HepG2 (cell line): ENCODE data around the gene CRYGA. TPM values are rescaled to one million over a fixed set of nuclear protein-coding genes. Genes with fewer than 3 reads are reported as not detected.

Source experiments
- ARNTL ChIP-seq: sonication (generic); formaldehyde crosslinking; IDR thresholded peaks from 2 replicates; pipeline ENCODE4 v1.4.0; 2020; ENCODE audit warnings: mild to moderate bottlenecking, missing genetic modification reagents
- HNF4A ChIP-seq: sonication (generic); formaldehyde crosslinking; IDR thresholded peaks from 2 replicates; pipeline ENCODE4 v1.4.0; 2020; ENCODE audit warnings: missing genetic modification reagents
- JARID2 ChIP-seq: sonication (generic); formaldehyde crosslinking; IDR thresholded peaks from 2 replicates; pipeline ENCODE4 v1.8.1; 2023; ENCODE audit warnings: missing genetic modification reagents, inconsistent platforms; ENCODE audit not compliant: insufficient replicate concordance
- KLF6 ChIP-seq: IDR thresholded peaks from 2 replicates; pipeline ENCODE4 v1.8.0; 2016; ENCODE audit warnings: missing biosample characterization, missing genetic modification reagents
- MTA1 ChIP-seq: sonication (generic); formaldehyde crosslinking; IDR thresholded peaks from 2 replicates; pipeline ENCODE4 v1.4.0; 2020; ENCODE audit warnings: missing genetic modification reagents, mild to moderate bottlenecking, borderline replicate concordance
- MTA3 ChIP-seq: sonication (generic); formaldehyde crosslinking; IDR thresholded peaks from 2 replicates; pipeline ENCODE4 v1.4.0; 2020; ENCODE audit warnings: missing genetic modification reagents
- MXD4 ChIP-seq: IDR thresholded peaks from 2 replicates; pipeline ENCODE4 v1.6.1; 2016; ENCODE audit warnings: mild to moderate bottlenecking, missing biosample characterization, missing genetic modification reagents
- POLR2G ChIP-seq: fragments of 200-400 bp; formaldehyde crosslinking; IDR thresholded peaks from 2 replicates; pipeline ENCODE4 v1.6.1; 2018; ENCODE audit warnings: mild to moderate bottlenecking, low read depth, low read length, moderate library complexity
- RCOR2 ChIP-seq: IDR thresholded peaks from 2 replicates; pipeline ENCODE4 v1.6.1; 2016; ENCODE audit warnings: missing biosample characterization, missing genetic modification reagents
- SRY ChIP-seq: sonication (generic); formaldehyde crosslinking; IDR thresholded peaks from 2 replicates; pipeline ENCODE4 v1.8.0; 2022; ENCODE audit warnings: mild to moderate bottlenecking, missing genetic modification reagents
- ZMYM2 ChIP-seq: sonication (generic); formaldehyde crosslinking; IDR thresholded peaks from 2 replicates; pipeline ENCODE4 v1.8.0; 2022; ENCODE audit warnings: mild to moderate bottlenecking, missing genetic modification reagents
- ZNF121 ChIP-seq: sonication (generic); formaldehyde crosslinking; IDR thresholded peaks from 2 replicates; pipeline ENCODE4 v1.5.0; 2020; ENCODE audit warnings: mild to moderate bottlenecking, missing genetic modification reagents
- ZNF484 ChIP-seq: sonication (generic); formaldehyde crosslinking; IDR thresholded peaks from 2 replicates; pipeline ENCODE4 v1.5.1; 2020; ENCODE audit warnings: mild to moderate bottlenecking, low read depth, missing genetic modification reagents, borderline replicate concordance
- ZNF574 ChIP-seq: sonication (generic); formaldehyde crosslinking; IDR thresholded peaks from 2 replicates; pipeline ENCODE4 v1.4.0; 2020; ENCODE audit warnings: missing genetic modification reagents
- ZNF709 ChIP-seq: sonication (generic); formaldehyde crosslinking; IDR thresholded peaks from 2 replicates; pipeline ENCODE4 v1.5.0; 2020; ENCODE audit warnings: mild to moderate bottlenecking, missing genetic modification reagents
- ZNF776 ChIP-seq: sonication (generic); formaldehyde crosslinking; IDR thresholded peaks from 2 replicates; pipeline ENCODE4 v1.4.0; 2020; ENCODE audit warnings: mild to moderate bottlenecking, missing genetic modification reagents
- ZNF792 ChIP-seq: IDR thresholded peaks from 2 replicates; pipeline ENCODE4 v1.6.1; 2016
- ZSCAN22 ChIP-seq: sonication (generic); formaldehyde crosslinking; IDR thresholded peaks from 2 replicates; pipeline ENCODE4 v1.4.0; 2020; ENCODE audit warnings: mild to moderate bottlenecking, missing genetic modification reagents
- ZSCAN25 ChIP-seq: sonication (generic); formaldehyde crosslinking; IDR thresholded peaks from 2 replicates; pipeline ENCODE4 v1.8.0; 2022; ENCODE audit warnings: mild to moderate bottlenecking, missing genetic modification reagents
- polyA plus RNA-seq, 8 experiments: library from polyadenylated mRNA; depleted of rRNA in 3 of 8; stranded (reverse) in 7 of 8; unstranded in 1 of 8; fragments of >200 nt; fragmentation: Illumina TruSeq in 4 of 8; extraction: Trizol in 4 of 8; gene quantifications; 2 replicates each; pipeline versions ENCODE4 v1.2.1 to v1.2.3, GENCODE V29; 2011 to 2016; ENCODE audit warnings: low read depth in 4 of 8, missing spikeins in 1 of 8, mixed read lengths in 1 of 8; ENCODE audit not compliant: insufficient read depth in 1 of 8
- total RNA-seq, 5 experiments: library from RNA; depleted of rRNA; stranded (reverse); fragments of >200 nt; fragmentation: Illumina TruSeq; extraction: Trizol; gene quantifications; 2 replicates each; pipeline ENCODE4 v1.2.3, GENCODE V29; 2016; ENCODE audit warnings: low read depth in 1 of 5
- TF ChIP-seq, protein P1 (sequence below): IDR thresholded peaks from 2 replicates; pipeline ENCODE4 v1.4.0; 2020; ENCODE audit warnings: mild to moderate bottlenecking, missing genetic modification reagents
- TF ChIP-seq, protein P2 (sequence below): sonication (generic); formaldehyde crosslinking; IDR thresholded peaks from 2 replicates; pipeline ENCODE4 v1.5.1; 2020; ENCODE audit warnings: mild to moderate bottlenecking, moderate library complexity, missing genetic modification reagents

The CRYGA gene
- total and polyA plus RNA-seq, 2 of the 13 experiments (the other 11 are each of a cell fraction or from before 2014, with no cell fraction given) = not detected

DNA sequence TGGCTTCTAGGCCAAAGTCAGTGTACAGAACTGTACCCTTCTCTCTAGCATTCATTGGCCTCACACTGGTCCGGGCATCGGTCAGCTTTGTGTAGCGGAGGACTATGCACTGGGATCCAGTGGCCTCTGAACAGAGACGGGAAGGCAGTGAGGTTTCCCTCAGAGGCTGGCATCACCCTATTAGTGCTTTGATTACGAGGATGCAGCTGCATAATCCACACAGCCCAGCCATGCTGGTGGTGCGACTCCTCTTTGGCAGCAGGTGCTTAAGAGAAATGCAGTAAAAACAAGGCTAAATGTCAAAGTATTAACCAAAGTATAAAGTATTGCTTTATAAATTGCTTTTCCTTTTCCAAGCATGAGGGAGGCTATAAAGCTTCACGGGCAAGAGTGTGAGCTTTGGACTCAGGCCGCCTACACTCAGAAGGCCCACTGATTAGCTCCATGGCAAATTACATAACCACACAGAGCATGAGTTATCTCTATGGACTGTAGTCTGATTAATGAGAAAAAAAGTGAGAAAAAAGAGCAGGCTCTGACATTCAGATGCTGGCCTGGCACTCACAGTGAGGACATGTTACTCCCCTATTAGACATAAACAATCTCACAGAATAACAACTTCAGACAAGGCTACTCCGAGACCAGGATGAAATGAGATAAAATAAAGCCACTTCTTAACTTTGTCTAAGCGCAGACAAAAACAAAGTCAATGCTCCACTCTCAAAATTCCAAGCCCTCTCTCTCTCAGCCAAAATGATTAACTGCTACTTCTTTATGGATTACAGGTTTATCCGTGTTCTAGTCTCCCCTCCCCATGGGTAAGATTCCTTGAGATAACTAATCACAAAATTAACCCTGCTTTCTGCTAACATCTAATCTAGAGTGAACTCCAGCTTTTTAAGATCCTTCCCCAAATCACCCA is 27.3 kb downstream of the CRYGA start (continued):
- TF ChIP-seq KLF6 (CRISPR knock-in tag) (0 out of 2 replicates have a peak, but pooled peaks have one; percentile 48), ZNF792 (CRISPR knock-in tag) (no peak), ZSCAN22 (CRISPR knock-in tag) (no peak), ARNTL (CRISPR knock-in tag) (peak; percentile 58; the same call in 1 of the 2 replicates), ZSCAN25 (CRISPR knock-in tag) (no peak), ZNF121 (0 out of 2 replicates have a peak, but pooled peaks have one; percentile 13), ZNF709 (CRISPR knock-in tag) (peak; percentile 63; the same call in 1 of the 2 replicates), ZNF776 (CRISPR knock-in tag) (no peak), POLR2G (no peak), ZNF574 (CRISPR knock-in tag) (0 out of 2 replicates have a peak, but pooled peaks have one; percentile 23), ZMYM2 (CRISPR knock-in tag) (0 out of 2 replicates have a peak, but pooled peaks have one; percentile 55), MTA3 (CRISPR knock-in tag) (no peak), RCOR2 (CRISPR knock-in tag) (0 out of 2 replicates have a peak, but pooled peaks have one; percentile 35), JARID2 (CRISPR knock-in tag) (no peak), MXD4 (CRISPR knock-in tag) (0 out of 2 replicates have a peak, but pooled peaks have one; percentile 37), SRY (CRISPR knock-in tag) (no peak), MTA1 (CRISPR knock-in tag) (no peak), ZNF484 (CRISPR knock-in tag) (no peak), HNF4A (CRISPR knock-in tag) (peak; percentile 93)
- TF ChIP-seq, protein P1, sequence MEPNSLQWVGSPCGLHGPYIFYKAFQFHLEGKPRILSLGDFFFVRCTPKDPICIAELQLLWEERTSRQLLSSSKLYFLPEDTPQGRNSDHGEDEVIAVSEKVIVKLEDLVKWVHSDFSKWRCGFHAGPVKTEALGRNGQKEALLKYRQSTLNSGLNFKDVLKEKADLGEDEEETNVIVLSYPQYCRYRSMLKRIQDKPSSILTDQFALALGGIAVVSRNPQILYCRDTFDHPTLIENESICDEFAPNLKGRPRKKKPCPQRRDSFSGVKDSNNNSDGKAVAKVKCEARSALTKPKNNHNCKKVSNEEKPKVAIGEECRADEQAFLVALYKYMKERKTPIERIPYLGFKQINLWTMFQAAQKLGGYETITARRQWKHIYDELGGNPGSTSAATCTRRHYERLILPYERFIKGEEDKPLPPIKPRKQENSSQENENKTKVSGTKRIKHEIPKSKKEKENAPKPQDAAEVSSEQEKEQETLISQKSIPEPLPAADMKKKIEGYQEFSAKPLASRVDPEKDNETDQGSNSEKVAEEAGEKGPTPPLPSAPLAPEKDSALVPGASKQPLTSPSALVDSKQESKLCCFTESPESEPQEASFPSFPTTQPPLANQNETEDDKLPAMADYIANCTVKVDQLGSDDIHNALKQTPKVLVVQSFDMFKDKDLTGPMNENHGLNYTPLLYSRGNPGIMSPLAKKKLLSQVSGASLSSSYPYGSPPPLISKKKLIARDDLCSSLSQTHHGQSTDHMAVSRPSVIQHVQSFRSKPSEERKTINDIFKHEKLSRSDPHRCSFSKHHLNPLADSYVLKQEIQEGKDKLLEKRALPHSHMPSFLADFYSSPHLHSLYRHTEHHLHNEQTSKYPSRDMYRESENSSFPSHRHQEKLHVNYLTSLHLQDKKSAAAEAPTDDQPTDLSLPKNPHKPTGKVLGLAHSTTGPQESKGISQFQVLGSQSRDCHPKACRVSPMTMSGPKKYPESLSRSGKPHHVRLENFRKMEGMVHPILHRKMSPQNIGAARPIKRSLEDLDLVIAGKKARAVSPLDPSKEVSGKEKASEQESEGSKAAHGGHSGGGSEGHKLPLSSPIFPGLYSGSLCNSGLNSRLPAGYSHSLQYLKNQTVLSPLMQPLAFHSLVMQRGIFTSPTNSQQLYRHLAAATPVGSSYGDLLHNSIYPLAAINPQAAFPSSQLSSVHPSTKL (CRISPR knock-in tag) = peak; percentile 89
- TF ChIP-seq, protein P2, sequence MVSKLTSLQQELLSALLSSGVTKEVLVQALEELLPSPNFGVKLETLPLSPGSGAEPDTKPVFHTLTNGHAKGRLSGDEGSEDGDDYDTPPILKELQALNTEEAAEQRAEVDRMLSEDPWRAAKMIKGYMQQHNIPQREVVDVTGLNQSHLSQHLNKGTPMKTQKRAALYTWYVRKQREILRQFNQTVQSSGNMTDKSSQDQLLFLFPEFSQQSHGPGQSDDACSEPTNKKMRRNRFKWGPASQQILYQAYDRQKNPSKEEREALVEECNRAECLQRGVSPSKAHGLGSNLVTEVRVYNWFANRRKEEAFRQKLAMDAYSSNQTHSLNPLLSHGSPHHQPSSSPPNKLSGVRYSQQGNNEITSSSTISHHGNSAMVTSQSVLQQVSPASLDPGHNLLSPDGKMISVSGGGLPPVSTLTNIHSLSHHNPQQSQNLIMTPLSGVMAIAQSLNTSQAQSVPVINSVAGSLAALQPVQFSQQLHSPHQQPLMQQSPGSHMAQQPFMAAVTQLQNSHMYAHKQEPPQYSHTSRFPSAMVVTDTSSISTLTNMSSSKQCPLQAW (CRISPR knock-in tag) = 0 out of 2 replicates have a peak, but pooled peaks have one; percentile 32
